Dendritic cell treated with granulocyte-macrophage colony-stimulating factor and Interleukin-4, amounts not matched to agents 40 ng/mL and 50 ng/mL, for 4 days (primary cell): Measurements from ENCODE around the gene HDAC7.

ENCODE experiments used
- H3K27ac Mint-ChIP-seq: one replicate; pipeline ENCODE4 v1.8.0; 2022; ENCODE audit warnings: mild to moderate bottlenecking, mixed read lengths
- H3K27me3 Mint-ChIP-seq: one replicate; pipeline ENCODE4 v1.8.0; 2022; ENCODE audit warnings: mild to moderate bottlenecking, mixed read lengths
- H3K36me3 Mint-ChIP-seq: one replicate; pipeline ENCODE4 v1.8.0; 2022; ENCODE audit warnings: low read depth, mixed read lengths
- H3K4me1 Mint-ChIP-seq: one replicate; pipeline ENCODE4 v1.8.0; 2022; ENCODE audit warnings: low read depth, mixed read lengths
- H3K4me3 Mint-ChIP-seq: one replicate; pipeline ENCODE4 v1.8.0; 2022; ENCODE audit warnings: mild to moderate bottlenecking, moderate library complexity, mixed read lengths
- H3K9me3 Mint-ChIP-seq: one replicate; pipeline ENCODE4 v1.8.0; 2022; ENCODE audit warnings: mixed read lengths
- intact Hi-C: fragments of 100-400 bp; cut with micrococcal nuclease; formaldehyde crosslinking; loops from one replicate; pipeline ENCODE4 v1.15.0; 2022

HDAC7 gene

DNA sequence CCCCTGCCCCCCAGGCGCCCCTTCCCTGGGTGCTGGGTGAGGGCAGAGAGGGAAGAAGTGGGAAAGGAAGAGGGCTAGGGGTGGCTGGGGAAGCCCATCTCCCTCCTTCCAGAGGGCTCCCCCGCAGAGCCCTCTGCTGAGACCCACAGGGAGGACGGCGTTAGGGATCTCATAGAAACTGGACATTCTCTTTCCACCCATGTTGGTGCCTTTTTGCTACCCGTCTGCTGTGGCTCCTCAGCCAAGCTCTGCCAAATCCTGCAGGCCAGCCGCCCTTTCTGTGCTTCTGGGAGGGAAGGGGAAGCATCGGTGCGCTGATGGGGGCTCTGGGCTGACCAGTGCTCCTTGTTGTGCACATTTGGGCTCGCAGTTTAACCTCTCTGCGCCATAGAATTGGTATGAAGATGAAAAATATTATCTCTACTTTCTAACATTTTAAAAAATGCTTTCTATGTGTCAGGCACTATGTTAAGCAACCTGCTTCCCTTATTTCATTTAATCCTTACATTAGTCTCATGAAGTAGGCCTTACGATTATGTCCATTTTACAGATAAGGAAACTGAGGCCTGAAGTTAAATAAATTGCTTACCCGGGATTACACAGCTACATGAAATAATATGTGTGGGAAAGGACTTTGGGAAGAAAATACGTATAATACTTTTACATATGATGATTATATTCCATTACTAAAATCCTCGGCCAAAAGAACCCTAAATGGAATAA lies 45.7 kb downstream of the HDAC7 start:
- no peaks in the 10 kb centered on the region for H3K9me3 Mint-ChIP-seq
- intact Hi-C loops, result no loop called here

DNA sequence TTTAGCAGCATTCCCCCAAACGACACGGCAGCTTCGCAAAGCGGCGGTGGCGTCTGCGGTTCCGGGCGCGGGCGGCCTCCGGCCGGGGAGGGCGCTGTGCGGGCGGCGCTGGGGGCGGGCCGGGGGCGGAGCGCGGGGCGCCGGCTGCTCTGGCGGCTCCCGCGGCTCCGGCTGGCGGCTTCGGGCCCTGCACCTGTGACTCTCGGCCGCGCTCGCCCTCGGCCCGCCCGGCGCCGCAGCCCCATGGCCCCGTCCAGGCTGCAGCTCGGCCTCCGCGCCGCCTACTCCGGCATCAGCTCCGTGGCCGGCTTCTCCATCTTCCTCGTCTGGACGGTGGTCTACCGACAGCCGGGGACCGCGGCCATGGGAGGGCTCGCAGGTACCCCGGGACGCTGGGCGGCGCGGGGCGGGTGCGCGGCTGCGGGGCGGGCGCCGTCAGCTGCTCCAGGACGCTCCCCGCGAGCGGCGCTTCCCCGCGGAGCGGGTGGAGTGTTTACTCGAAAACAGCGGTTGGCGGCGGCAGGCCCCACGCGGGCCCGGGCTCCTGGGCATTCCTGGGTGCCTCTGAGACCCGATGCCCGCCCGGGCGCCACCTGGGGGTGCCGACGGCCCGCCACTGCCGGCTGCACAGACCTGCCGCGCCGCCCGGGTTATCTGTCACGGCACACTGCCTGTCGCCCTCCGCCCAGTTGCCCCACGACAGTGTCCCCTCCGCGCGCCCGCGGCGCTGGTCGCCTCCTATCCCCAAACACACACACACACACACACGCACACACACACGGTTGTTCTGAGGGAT lies 46.4 kb downstream of the HDAC7 start, which contains the start of gene SLC48A1:
TSS of gene SLC48A1 (plus strand) at position 177 of the 796 bp plus-strand sequence. CDS start at position 244, 67 bp downstream.
- H3K36me3 Mint-ChIP-seq, result peaks cover 6% of the 10 kb centered on the region
- peaks cover 3% of the 10 kb centered on the region for H3K27me3 Mint-ChIP-seq
- intact Hi-C loops, result no loop called here
- no peaks in the 10 kb centered on the region for H3K9me3 Mint-ChIP-seq
- peak within 1 kb of the TSS; percentile 94 for H3K4me3 Mint-ChIP-seq
- peaks cover 53% of the 10 kb centered on the region for H3K4me1 Mint-ChIP-seq
- peak within 1 kb of the TSS; percentile 89 for H3K27ac Mint-ChIP-seq

More for the DNA sequence above, 45.7 kb downstream of the HDAC7 start:
- H3K4me1 Mint-ChIP-seq, result peaks cover 58% of the 10 kb centered on the region
- peak overlapping the region; percentile 89 for H3K27ac Mint-ChIP-seq
- H3K36me3 Mint-ChIP-seq, result peaks cover 6% of the 10 kb centered on the region
- H3K4me3 Mint-ChIP-seq, result peak overlapping the region; percentile 94
- H3K27me3 Mint-ChIP-seq, result peaks cover 3% of the 10 kb centered on the region

DNA sequence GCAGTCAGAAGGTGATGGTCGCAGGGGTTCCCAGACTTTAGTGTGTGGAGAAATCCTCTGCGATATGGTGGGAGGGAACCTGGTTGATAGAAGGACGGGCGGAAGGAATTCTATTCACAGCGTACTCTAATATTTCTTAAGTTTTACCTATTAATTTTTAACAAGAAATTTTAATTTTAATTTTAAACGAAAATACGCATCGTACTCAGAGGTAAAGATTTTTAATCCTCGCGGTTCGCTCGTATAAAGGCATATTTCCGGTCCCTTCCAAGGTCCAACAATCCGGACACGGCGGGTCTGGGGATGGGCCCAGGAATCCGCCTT lies 47.0 kb downstream of the HDAC7 start:
- intact Hi-C loops, result no loop called here
- H3K36me3 Mint-ChIP-seq, result peaks cover 6% of the 10 kb centered on the region
- no peaks in the 10 kb centered on the region for H3K9me3 Mint-ChIP-seq
- H3K27me3 Mint-ChIP-seq, result peaks cover 3% of the 10 kb centered on the region
- H3K4me1 Mint-ChIP-seq, result peaks cover 48% of the 10 kb centered on the region
- peak overlapping the region; percentile 89 for H3K27ac Mint-ChIP-seq
- H3K4me3 Mint-ChIP-seq, result peak overlapping the region; percentile 68

- H3K9me3 Mint-ChIP-seq, result no peaks in the 10 kb centered on the region
- peak overlapping the region; percentile 68 for H3K4me3 Mint-ChIP-seq
- intact Hi-C loops, result no loop called here
- peaks cover 43% of the 10 kb centered on the region for H3K4me1 Mint-ChIP-seq
- H3K27me3 Mint-ChIP-seq, result peaks cover 3% of the 10 kb centered on the region
- H3K36me3 Mint-ChIP-seq, result peaks cover 6% of the 10 kb centered on the region
- peak overlapping the region; percentile 89 for H3K27ac Mint-ChIP-seq
These were observed 47.5 kb downstream of the HDAC7 start for GRCh38 chr12:47772094-47772660.

- Mint-ChIP-seq H3K4me3 (no peak overlapping the region), H3K27me3 (peaks cover 4% of the 10 kb centered on the region), H3K36me3 (peaks cover 6% of the 10 kb centered on the region), H3K27ac (no peak overlapping the region), H3K4me1 (peaks cover 34% of the 10 kb centered on the region), H3K9me3 (no peaks in the 10 kb centered on the region)
- intact Hi-C loops, result no loop called here
These were observed 48.4 kb downstream of the HDAC7 start for GRCh38 chr12:47771304-47771703.

- H3K27ac Mint-ChIP-seq, result no peak overlapping the region
- H3K36me3 Mint-ChIP-seq, result peaks cover 6% of the 10 kb centered on the region
- intact Hi-C loops, result no loop called here
- H3K27me3 Mint-ChIP-seq, result peaks cover 4% of the 10 kb centered on the region
- no peaks in the 10 kb centered on the region for H3K9me3 Mint-ChIP-seq
- H3K4me3 Mint-ChIP-seq, result no peak overlapping the region
- peaks cover 23% of the 10 kb centered on the region for H3K4me1 Mint-ChIP-seq
These were observed 49.5 kb downstream of the HDAC7 start for GRCh38 chr12:47770086-47770726.

- Mint-ChIP-seq H3K4me1 (peaks cover 16% of the 10 kb centered on the region), H3K36me3 (peaks cover 6% of the 10 kb centered on the region), H3K27me3 (peaks cover 4% of the 10 kb centered on the region), H3K27ac (no peak overlapping the region), H3K9me3 (no peaks in the 10 kb centered on the region), H3K4me3 (no peak overlapping the region)
- intact Hi-C loops, result no loop called here
These were observed 50.2 kb downstream of the HDAC7 start for GRCh38 chr12:47769234-47770085.

DNA sequence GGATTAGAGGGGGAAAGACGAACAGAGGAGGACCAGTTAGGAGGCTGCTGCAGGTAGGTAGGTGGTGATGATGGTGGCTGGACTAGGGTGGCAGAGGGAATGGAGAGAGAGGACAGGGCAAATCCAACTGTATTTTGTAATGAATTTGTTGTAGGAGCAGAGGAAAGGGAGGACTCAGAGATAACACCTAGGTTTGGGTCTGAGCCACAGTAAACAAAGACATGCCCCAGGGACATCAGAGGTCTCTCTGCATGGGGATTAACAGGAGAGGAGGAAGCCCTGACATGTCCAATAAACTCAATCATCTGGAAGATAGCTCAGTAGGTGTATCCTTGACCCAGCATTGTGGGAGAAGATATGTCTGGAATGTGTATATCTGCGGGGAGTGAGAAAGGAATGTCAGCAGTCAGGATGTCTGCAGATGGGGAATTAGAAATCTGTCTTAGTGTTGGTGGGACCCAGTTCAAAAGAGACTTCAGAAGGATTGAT lies 51.3 kb downstream of the HDAC7 start:
- H3K27ac Mint-ChIP-seq, result no peak overlapping the region
- H3K4me3 Mint-ChIP-seq, result no peak overlapping the region
- H3K27me3 Mint-ChIP-seq, result peaks cover 9% of the 10 kb centered on the region
- peaks cover under 1% of the 10 kb centered on the region for H3K36me3 Mint-ChIP-seq
- H3K9me3 Mint-ChIP-seq, result no peaks in the 10 kb centered on the region
- intact Hi-C loops, result no loop called here
- peaks cover 16% of the 10 kb centered on the region for H3K4me1 Mint-ChIP-seq

- Mint-ChIP-seq H3K27me3 (peaks cover 6% of the 10 kb centered on the region), H3K36me3 (no peaks in the 10 kb centered on the region), H3K27ac (no peak overlapping the region), H3K4me1 (peaks cover 12% of the 10 kb centered on the region), H3K4me3 (no peak overlapping the region), H3K9me3 (no peaks in the 10 kb centered on the region)
- intact Hi-C loops, result loop anchor here (1.0 kb wide), 1 partner anchor 52 kb away; no protein-coding TSS in a partner anchor
These were observed 52.4 kb downstream of the HDAC7 start for GRCh38 chr12:47767216-47767724.

DNA sequence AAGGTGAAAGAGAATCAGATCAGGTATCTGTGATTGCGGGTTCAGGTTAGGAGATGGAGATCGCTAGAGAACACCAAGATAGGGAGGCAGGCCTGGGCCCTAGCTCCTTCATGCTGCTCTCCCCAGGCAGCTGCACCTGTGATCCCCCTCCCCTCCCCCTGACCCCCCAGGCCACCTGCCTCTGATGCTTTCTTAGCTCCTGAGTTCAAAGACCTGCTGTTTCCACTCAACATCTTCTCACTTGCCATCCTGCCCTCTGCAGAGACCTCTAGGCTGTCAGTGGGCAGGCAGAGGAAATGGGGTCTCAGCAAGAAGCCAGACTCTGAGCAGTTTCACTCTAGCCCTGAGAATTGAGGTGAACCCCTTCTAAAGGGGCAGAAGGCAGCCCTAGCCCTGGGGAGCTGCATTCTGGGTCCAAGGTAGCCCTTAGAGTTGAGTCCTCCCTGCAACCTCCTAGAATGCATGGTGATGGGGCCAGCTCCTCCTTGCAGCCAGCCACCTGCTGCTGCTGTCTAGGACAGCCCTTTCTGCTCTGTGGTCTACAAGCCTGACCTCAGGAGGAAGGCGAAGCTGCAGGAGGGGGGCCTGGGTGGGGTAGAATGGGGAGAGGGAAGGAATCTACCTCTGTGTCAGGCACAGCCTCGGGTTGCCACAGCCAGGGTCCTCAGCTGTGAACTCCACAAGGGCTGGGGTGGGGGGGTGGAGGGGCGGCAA lies 53.0 kb downstream of the HDAC7 start:
- no peak overlapping the region for H3K27ac Mint-ChIP-seq
- H3K4me3 Mint-ChIP-seq, result no peak overlapping the region

GRCh38 chr12:47763481-47764346 lies 56.0 kb downstream of the HDAC7 start:
- Mint-ChIP-seq H3K4me3 (no peak overlapping the region), H3K4me1 (peaks cover 20% of the 10 kb centered on the region), H3K9me3 (no peaks in the 10 kb centered on the region), H3K36me3 (no peaks in the 10 kb centered on the region), H3K27me3 (peaks cover 17% of the 10 kb centered on the region), H3K27ac (no peak overlapping the region)
- intact Hi-C loops, result no loop called here

More for the DNA sequence above, 53.0 kb downstream of the HDAC7 start:
- intact Hi-C loops, result loop anchor here (1.0 kb wide), 1 partner anchor 51 kb away; no protein-coding TSS in a partner anchor
- peaks cover 6% of the 10 kb centered on the region for H3K27me3 Mint-ChIP-seq
- H3K9me3 Mint-ChIP-seq, result no peaks in the 10 kb centered on the region
- H3K4me1 Mint-ChIP-seq, result peaks cover 11% of the 10 kb centered on the region
- no peaks in the 10 kb centered on the region for H3K36me3 Mint-ChIP-seq
